GM10266 (cell line): ENCODE data around the gene SERPINA1.
"Not testable (repeated sequence)": the region's sequence is repeated elsewhere in the genome, so short reads cannot be mapped to it uniquely, and the experiment has no call there.

ENCODE experiments used
- DNase-seq: peaks from one replicate; pipeline ENCODE4 v3.0.0; 2012; ENCODE audit errors: extremely low spot score
- TF ChIP-seq, protein P1 (sequence below): IDR thresholded peaks from 2 replicates; pipeline ENCODE4 v1.5.1; 2012; ENCODE audit warnings: mild to moderate bottlenecking, low read depth; ENCODE audit not compliant: control insufficient read depth, insufficient read depth; ENCODE audit errors: missing control alignments

Gene SERPINA1

GRCh38 chr14:94348836-94349235 is 39.6 kb downstream of the SERPINA1 start:
- TF ChIP-seq, protein P1, sequence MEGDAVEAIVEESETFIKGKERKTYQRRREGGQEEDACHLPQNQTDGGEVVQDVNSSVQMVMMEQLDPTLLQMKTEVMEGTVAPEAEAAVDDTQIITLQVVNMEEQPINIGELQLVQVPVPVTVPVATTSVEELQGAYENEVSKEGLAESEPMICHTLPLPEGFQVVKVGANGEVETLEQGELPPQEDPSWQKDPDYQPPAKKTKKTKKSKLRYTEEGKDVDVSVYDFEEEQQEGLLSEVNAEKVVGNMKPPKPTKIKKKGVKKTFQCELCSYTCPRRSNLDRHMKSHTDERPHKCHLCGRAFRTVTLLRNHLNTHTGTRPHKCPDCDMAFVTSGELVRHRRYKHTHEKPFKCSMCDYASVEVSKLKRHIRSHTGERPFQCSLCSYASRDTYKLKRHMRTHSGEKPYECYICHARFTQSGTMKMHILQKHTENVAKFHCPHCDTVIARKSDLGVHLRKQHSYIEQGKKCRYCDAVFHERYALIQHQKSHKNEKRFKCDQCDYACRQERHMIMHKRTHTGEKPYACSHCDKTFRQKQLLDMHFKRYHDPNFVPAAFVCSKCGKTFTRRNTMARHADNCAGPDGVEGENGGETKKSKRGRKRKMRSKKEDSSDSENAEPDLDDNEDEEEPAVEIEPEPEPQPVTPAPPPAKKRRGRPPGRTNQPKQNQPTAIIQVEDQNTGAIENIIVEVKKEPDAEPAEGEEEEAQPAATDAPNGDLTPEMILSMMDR, result no peak
- DNase-seq, result no peak

DNA sequence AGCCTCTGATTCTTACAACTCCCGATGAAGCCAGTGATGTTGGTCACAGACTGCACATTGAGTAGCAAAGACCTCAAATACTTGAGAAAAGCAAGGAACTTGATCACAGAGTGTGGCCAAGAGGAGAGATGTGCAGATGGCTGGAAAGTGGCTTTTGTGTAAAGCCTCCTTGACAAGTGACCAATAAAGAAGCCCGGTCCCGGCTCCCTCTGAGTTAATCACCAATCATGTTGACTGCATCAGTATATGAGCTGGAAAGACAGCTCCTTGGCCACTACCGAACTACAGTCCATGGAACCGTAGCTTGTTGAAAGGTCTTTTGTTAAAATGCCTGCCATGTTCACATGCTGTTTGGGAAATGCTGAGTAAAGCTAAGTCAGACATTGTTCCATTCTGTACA is 41.6 kb downstream of the SERPINA1 start:
- TF ChIP-seq, protein P1, result no peak
- no peak for DNase-seq

- DNase-seq, result not testable (repeated sequence)
Measured at GRCh38 chr14:94346065-94346786, 42.2 kb downstream of the SERPINA1 start.

DNA sequence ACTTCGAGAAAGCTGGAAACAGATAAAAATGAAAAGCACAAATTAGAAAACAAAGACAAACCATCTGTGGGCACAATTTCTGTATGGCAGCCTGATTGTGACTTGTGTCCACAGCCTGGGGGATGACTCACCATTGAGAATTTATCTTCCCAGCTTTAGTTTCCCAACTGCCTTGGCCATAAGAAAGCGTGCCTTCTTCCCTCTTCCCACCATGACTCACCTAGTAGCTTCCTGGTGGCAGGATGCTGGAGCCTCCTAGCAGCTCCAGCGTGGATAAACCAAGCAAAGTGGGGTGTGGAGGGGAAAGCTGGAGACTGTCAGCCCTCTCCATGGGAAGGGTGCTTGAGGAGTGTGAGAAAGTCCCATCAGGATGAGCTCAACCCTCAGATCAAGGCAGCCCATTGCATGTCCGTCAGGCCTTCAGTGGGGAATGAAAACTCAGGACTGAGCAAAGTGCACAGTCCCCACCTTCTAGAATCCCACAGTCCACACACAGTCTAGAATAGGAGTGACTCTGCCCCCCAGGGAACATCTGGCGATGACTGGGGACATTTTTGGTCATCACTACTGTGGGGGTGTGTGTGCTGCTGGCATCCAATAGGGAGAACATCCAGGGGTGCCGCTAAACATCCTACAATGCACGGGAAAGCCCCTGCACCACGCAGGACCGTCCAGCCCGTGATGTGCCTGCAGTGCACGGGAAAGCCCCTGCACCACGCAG is 42.9 kb downstream of the SERPINA1 start:
- DNase-seq, result no peak
- TF ChIP-seq, protein P1, result no peak

DNA sequence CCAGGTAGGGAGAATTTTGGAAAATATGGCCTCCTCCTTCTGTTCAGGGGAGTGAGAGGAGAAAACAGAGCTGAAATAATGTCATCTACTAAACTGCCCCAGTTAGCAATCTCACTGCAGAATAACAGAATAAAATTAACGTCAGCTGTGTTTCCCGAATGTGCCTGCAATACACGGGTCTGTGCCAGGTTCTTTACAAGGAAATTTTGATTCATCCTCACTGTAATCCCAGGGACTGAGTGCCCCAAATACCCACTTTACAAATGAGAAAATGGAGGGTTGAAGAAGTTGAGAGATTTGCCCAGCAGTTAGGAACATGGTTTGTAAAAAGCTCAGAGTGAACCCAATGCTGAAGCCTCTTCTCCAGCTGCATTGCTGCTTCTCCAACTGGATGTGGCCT is 44.0 kb downstream of the SERPINA1 start:
- no peak for DNase-seq
- TF ChIP-seq, protein P1, result no peak

GRCh38 chr14:94343238-94344005 is 45.0 kb downstream of the SERPINA1 start:
- TF ChIP-seq, protein P1, result no peak
- DNase-seq, result no peak

GRCh38 chr14:94342334-94342934 is 46.0 kb downstream of the SERPINA1 start:
- TF ChIP-seq, protein P1, result no peak
- DNase-seq, result no peak
